Neutrophil (primary cell): ENCODE data around the gene SEPTIN12.

Experiments
- H3K27ac ChIP-seq: fragments of 200-600 bp; sonication (generic); 2 replicates; pipeline ENCODE4 v1.5.1; 2016; ENCODE audit warnings: mild to moderate bottlenecking, moderate library complexity
- H3K27me3 ChIP-seq: fragments of 200-600 bp; sonication (generic); 2 replicates; pipeline ENCODE4 v1.6.0; 2016; ENCODE audit warnings: mild to moderate bottlenecking
- H3K36me3 ChIP-seq: fragments of 200-600 bp; sonication (generic); 2 replicates; pipeline ENCODE4 v1.5.1; 2017
- H3K4me1 ChIP-seq, 2 experiments: fragments of 200-600 bp in 1 of 2; sonication (generic) in 1 of 2; 1 replicate in 1 of 2; 2 replicates in 1 of 2; pipeline versions ENCODE4 v1.5.1 to v1.6.1; 2013 to 2016; ENCODE audit warnings: low read depth in 1 of 2, low read length in 1 of 2, mild to moderate bottlenecking in 1 of 2, moderate library complexity in 1 of 2; ENCODE audit not compliant: control insufficient read depth in 1 of 2, insufficient read depth in 1 of 2
- H3K4me3 ChIP-seq, 2 experiments: fragments of 200-600 bp in 1 of 2; sonication (generic) in 1 of 2; 1 replicate in 1 of 2; 2 replicates in 1 of 2; pipeline ENCODE4 v1.5.1; 2013 to 2016; ENCODE audit warnings: low read depth in 1 of 2, low read length in 1 of 2, mild to moderate bottlenecking in 1 of 2, moderate library complexity in 1 of 2
- H3K9me3 ChIP-seq: fragments of 200-600 bp; sonication (generic); 2 replicates; pipeline ENCODE4 v1.5.1; 2016
- CTCF ChIP-seq: fragments of 200-600 bp; sonication (generic); IDR thresholded peaks from 2 replicates; pipeline ENCODE4 v1.5.1; 2016; ENCODE audit warnings: antibody characterized with exemption

Gene SEPTIN12

GRCh38 chr16:4728676-4729075, 59.5 kb downstream of the SEPTIN12 start:
- TF ChIP-seq CTCF, result no peak

More at GRCh38 chr16:4728676-4729075, 59.5 kb downstream of the SEPTIN12 start:
- no peaks in the 10 kb centered on the region for H3K27me3 ChIP-seq
- H3K4me1 ChIP-seq, result peaks cover 5% of the 10 kb centered on the region in 2 experiments
- H3K4me3 ChIP-seq, result no peak overlapping the region
- no peaks in the 10 kb centered on the region for H3K9me3 ChIP-seq
- H3K27ac ChIP-seq, result no peak overlapping the region
- peaks cover 13% of the 10 kb centered on the region for H3K36me3 ChIP-seq
